ENCODE measurements around the gene C8G. TPM values are rescaled to one million over a fixed set of nuclear protein-coding genes. Genes with fewer than 3 reads are reported as not detected.

C8G gene
- total RNA-seq (2016; rRNA removed; fragmentation: Illumina TruSeq; extraction: Trizol) (2.0 and 4.9 TPM in 2 replicates), polyA plus RNA-seq (2011; rRNA removed) (12.8 and 18.3 TPM in 2 replicates), polyA minus RNA-seq (2011; rRNA and poly(A)+ RNA removed; ENCODE audit: low replicate concordance) (0.70 and 11.9 TPM in 2 replicates), Bru-seq, nascent RNA (percentile 32 among the genes with signal in this experiment), BruChase-seq, experiment 1, labeled RNA remaining after a 6-hour chase (percentile 42 among the genes with signal in this experiment), BruChase-seq, experiment 2, labeled RNA remaining after a 2-hour chase (percentile 35 among the genes with signal in this experiment)
- 1.2 and 2.9 TPM in 2 replicates for total RNA-seq (2016; cell fraction: cytosol; rRNA removed; fragmentation: Illumina TruSeq; extraction: Trizol; ENCODE audit: low read depth)
- 1.4 and 4.7 TPM in 2 replicates for total RNA-seq (2016; cell fraction: insoluble cytoplasmic fraction; rRNA removed; fragmentation: Illumina TruSeq; extraction: Trizol)
- total RNA-seq (2016; cell fraction: membrane; rRNA removed; fragmentation: Illumina TruSeq; extraction: Trizol): 2.1 and 3.5 TPM in 2 replicates
- total RNA-seq (2016; cell fraction: nucleus; rRNA removed; fragmentation: Illumina TruSeq; extraction: Trizol): 6.1 and 7.0 TPM in 2 replicates
- polyA plus RNA-seq (2011; cell fraction: cytosol; rRNA removed): 8.9 and 13.0 TPM in 2 replicates
- 94.5 and 107 TPM in 2 replicates for polyA plus RNA-seq (2011; cell fraction: nucleus; rRNA removed)
- polyA plus RNA-seq (2012): 15.3 and 17.5 TPM in 2 replicates
- 2.1 and 2.6 TPM in 2 replicates for polyA plus RNA-seq (2016; cell fraction: cytosol; fragmentation: Illumina TruSeq; extraction: Trizol; ENCODE audit: low read depth)
- polyA plus RNA-seq (2016; cell fraction: insoluble cytoplasmic fraction; fragmentation: Illumina TruSeq; extraction: Trizol; ENCODE audit: low read depth): 2.3 and 2.4 TPM in 2 replicates
- polyA plus RNA-seq (2016; cell fraction: membrane; fragmentation: Illumina TruSeq; extraction: Trizol; ENCODE audit: low read depth): 2.2 and 3.1 TPM in 2 replicates
- polyA plus RNA-seq (2016; cell fraction: nucleus; fragmentation: Illumina TruSeq; extraction: Trizol; ENCODE audit: insufficient read depth, low read depth): 10.1 and 13.4 TPM in 2 replicates
- polyA minus RNA-seq (2011; cell fraction: cytosol; rRNA and poly(A)+ RNA removed): 3.6 and 6.2 TPM in 2 replicates
- polyA minus RNA-seq (2011; cell fraction: nucleus; rRNA and poly(A)+ RNA removed): 7.0 and 7.2 TPM in 2 replicates
- long read RNA-seq, experiment 1, transcript C8G-202 (7 exons, 881 nt): major isoform, 8 of 13 reads
- long read RNA-seq, experiment 1, partial matches to known transcripts: 0 of 13 reads
- long read RNA-seq, experiment 1, other reads (novel, unspliced or antisense): 3 of 13 reads
- long read RNA-seq, experiment 2, partial matches to known transcripts: 0 of 4 reads
- long read RNA-seq, experiment 2, other reads (novel, unspliced or antisense): 1 of 4 reads

GRCh38 chr9:136944519-136945332 is at the start of gene C8G, which contains the start of gene FBXW5:
Gene C8G (plus strand): TSS chr9:136945243. CDS start chr9:136945321, 78 bp downstream.
Gene FBXW5 (minus strand): TSS chr9:136944738. CDS start chr9:136944083, 655 bp downstream.
- under 1% methylated on average over 17 of the region's 74 CpGs for WGBS (ENCODE audit: low lambda C conversion rate)
- ATAC-seq (peak; percentile 25), DNase-seq (ENCODE audit: low spot score) (peak; percentile 87), FAIRE-seq (peak; percentile 47)
- H3K27ac ChIP-seq (ENCODE audit: extremely low read length, insufficient read depth, low read length): peak within 1 kb of the TSS; percentile 75
- H3K4me1 ChIP-seq (ENCODE audit: insufficient read depth, low read length): peaks cover 44% of the 10 kb centered on the region
- H3K36me3 ChIP-seq (replicated peaks in 1 of 2; ENCODE audit: control insufficient read depth in 1 of 2, insufficient read depth in 2 of 2, low read length in 2 of 2): peaks cover 8 to 30% of the 10 kb centered on the region in 2 experiments
- intact Hi-C loops (cut with micrococcal nuclease; ENCODE audit: unreplicated experiment): no loop called here
- H2AFZ ChIP-seq (ENCODE audit: low read length): no peak within 1 kb of the TSS
- no peaks in the 10 kb centered on the region for H3K27me3 ChIP-seq (ENCODE audit: control insufficient read depth in 1 of 2, insufficient read depth in 2 of 2, low read length in 2 of 2)
- H3K9ac ChIP-seq (ENCODE audit: insufficient read depth, low read depth, low read length): peak within 1 kb of the TSS; percentile 90
- POLR2A ChIA-PET: interaction anchor here (0.7 to 2.4 kb wide), 8 partner anchors 15 to 156 kb away, joined by 3 to 11 read pairs (median 4); partner anchors contain the start of genes CLIC3, PAXX and TRAF2
- in situ Hi-C loops (cut with HindIII; ENCODE audit: extremely low pct_ligation_motif_present, low pct_unique_long_range_greater_than_20kb): loop anchor here (5.0 kb wide), 1 partner anchor 88 kb away; the partner anchor contains the start of gene FUT7
- CTCF ChIA-PET (ENCODE audit: low intra/inter-chr PET ratio, low total read pairs): no interaction called here
- H3K9me3 ChIP-seq (ENCODE audit: low read length): no peaks in the 10 kb centered on the region
- peaks cover 10% of the 10 kb centered on the region for H3K79me2 ChIP-seq (ENCODE audit: insufficient read depth, low read length)
- peak within 1 kb of the TSS; percentile 89 for H3K4me2 ChIP-seq (ENCODE audit: low read depth, low read length)
- H4K20me1 ChIP-seq (ENCODE audit: insufficient read depth, low read length): no peaks in the 10 kb centered on the region
- peak within 1 kb of the TSS; percentile 90 to 95 (median 91) for H3K4me3 ChIP-seq (replicated peaks in 1 of 3; ENCODE audit: insufficient read depth in 1 of 3, low read depth in 2 of 3, low read length in 3 of 3)
- no TSS peak for BruUV-seq (replicated peaks)
- TF ChIP-seq ZNF563 (CRISPR knock-in tag; IDR thresholded peaks at IDR 0.05) (0 out of 2 replicates have a peak, but pooled peaks have one; percentile 19), ZNF670 (CRISPR knock-in tag; IDR thresholded peaks at IDR 0.05; ENCODE audit: borderline replicate concordance) (peak; percentile 85), ATF5 (CRISPR knock-in tag; IDR thresholded peaks at IDR 0.05; ENCODE audit: low read depth) (peak; percentile 37; the same call in 1 of the 2 replicates), ZBTB4 (CRISPR knock-in tag; IDR thresholded peaks at IDR 0.05; ENCODE audit: borderline replicate concordance) (0 out of 2 replicates have a peak, but pooled peaks have one; percentile 57), ADNP (CRISPR knock-in tag; IDR thresholded peaks at IDR 0.05) (peak; percentile 89), SALL2 (CRISPR knock-in tag; IDR thresholded peaks at IDR 0.05) (no peak), BRCA1 (CRISPR knock-in tag; IDR thresholded peaks at IDR 0.05) (peak; percentile 17; the same call in 1 of the 2 replicates), AHR (CRISPR knock-in tag; IDR thresholded peaks at IDR 0.05) (no peak; the same call in 1 of the 2 replicates), ARNT2 (CRISPR knock-in tag; IDR thresholded peaks at IDR 0.05; ENCODE audit: low read depth) (no peak), CTCF (CRISPR knock-in tag; IDR thresholded peaks at IDR 0.05) (peak; percentile 92), RXRB (CRISPR knock-in tag; IDR thresholded peaks at IDR 0.05; ENCODE audit: borderline replicate concordance) (0 out of 2 replicates have a peak, but pooled peaks have one; percentile 29)
